Posterior cingulate gyrus (tissue), 11 donors: ENCODE results near the gene UPK3BL1.
"Not testable (repeated sequence)": the region's sequence is repeated elsewhere in the genome, so short reads cannot be mapped to it uniquely, and the experiment has no call there.

Experiments used
- DNase-seq, 10 donors: peaks; one replicate each; pipeline versions ENCODE4 v3.0.0 to v3.0.0-alpha.2; 2020 to 2021; ENCODE audit warnings: mixed read lengths in 3 of 10
- intact Hi-C: fragments of 100-400 bp; cut with DNase I; formaldehyde crosslinking; loops from one replicate; pipeline ENCODE4 v1.15.1; 2023

The UPK3BL1 gene

GRCh38 chr7:102642691-102643090, at the start of gene UPK3BL1:
UPK3BL1 (minus strand) TSS chr7:102642791; CDS start chr7:102642741, 50 bp downstream.
- intact Hi-C loops, DNase-seq: not testable (repeated sequence)

GRCh38 chr7:102690602-102691001, 48.0 kb upstream of the UPK3BL1 start:
- DNase-seq, intact Hi-C loops: not testable (repeated sequence)

- DNase-seq, result peak in 1 of 10 donors; percentile 30
Measured at GRCh38 chr7:102689436-102690282, 47.1 kb upstream of the UPK3BL1 start.

GRCh38 chr7:102688299-102689036, 45.9 kb upstream of the UPK3BL1 start:
- intact Hi-C loops, DNase-seq: not testable (repeated sequence)

More at GRCh38 chr7:102689436-102690282, 47.1 kb upstream of the UPK3BL1 start:
- intact Hi-C loops, result not testable (repeated sequence)

- intact Hi-C loops, DNase-seq: not testable (repeated sequence)
Measured at GRCh38 chr7:102682560-102682959, 40.0 kb upstream of the UPK3BL1 start.

GRCh38 chr7:102680780-102681179, 38.2 kb upstream of the UPK3BL1 start:
- DNase-seq, intact Hi-C loops: not testable (repeated sequence)

- intact Hi-C loops, result not testable (repeated sequence)
- DNase-seq, result peak in 2 of 10 donors; percentile 37 to 72
Measured at GRCh38 chr7:102675545-102675944, 33.0 kb upstream of the UPK3BL1 start.

- intact Hi-C loops, DNase-seq: not testable (repeated sequence)
Measured at GRCh38 chr7:102673447-102674067, 31.0 kb upstream of the UPK3BL1 start.

GRCh38 chr7:102671956-102672307, 29.3 kb upstream of the UPK3BL1 start:
- DNase-seq, intact Hi-C loops: not testable (repeated sequence)

GRCh38 chr7:102671166-102671955, 28.8 kb upstream of the UPK3BL1 start, which contains the start of gene POLR2J2:
POLR2J2 (minus strand) TSS chr7:102671663; CDS start chr7:102671601, 62 bp downstream.
- DNase-seq, result peak in 6 of 10 donors; percentile 9 to 97 (median 78)
- intact Hi-C loops, result not testable (repeated sequence)

GRCh38 chr7:102667523-102667922, 24.9 kb upstream of the UPK3BL1 start:
- DNase-seq, result peak in 6 of 10 donors; percentile 7 to 82 (median 56)
- intact Hi-C loops, result not testable (repeated sequence)

GRCh38 chr7:102666850-102667249, 24.3 kb upstream of the UPK3BL1 start:
- DNase-seq, intact Hi-C loops: not testable (repeated sequence)

- DNase-seq, result peak in 1 of 10 donors; percentile 17
- intact Hi-C loops, result not testable (repeated sequence)
Measured at GRCh38 chr7:102664765-102665164, 22.2 kb upstream of the UPK3BL1 start.

GRCh38 chr7:102649924-102650323, 7.3 kb upstream of the UPK3BL1 start, which contains the start of gene SPDYE2B:
SPDYE2B (plus strand) TSS chr7:102650319; CDS start chr7:102652349, 2,030 bp downstream.
- DNase-seq, intact Hi-C loops: not testable (repeated sequence)

- peak in 2 of 10 donors; percentile 25 to 62 for DNase-seq
- intact Hi-C loops, result not testable (repeated sequence)
Measured at GRCh38 chr7:102647813-102648212, 5.2 kb upstream of the UPK3BL1 start.

- DNase-seq, intact Hi-C loops: not testable (repeated sequence)
Measured at GRCh38 chr7:102643404-102643803, 813 bp upstream of the UPK3BL1 start.

- peak in 3 of 10 donors; percentile 12 to 16 (median 13) for DNase-seq
- intact Hi-C loops, result not testable (repeated sequence)
Measured at GRCh38 chr7:102638848-102639247, 3.7 kb downstream of the UPK3BL1 start.

GRCh38 chr7:102636956-102637355, 5.6 kb downstream of the UPK3BL1 start:
- peak in 2 of 10 donors; percentile 2 to 18 for DNase-seq

GRCh38 chr7:102635354-102635753, 7.2 kb downstream of the UPK3BL1 start:
- DNase-seq, intact Hi-C loops: not testable (repeated sequence)

More at GRCh38 chr7:102636956-102637355, 5.6 kb downstream of the UPK3BL1 start:
- intact Hi-C loops, result not testable (repeated sequence)
